Aorta (tissue), 5 donors: ENCODE measurements around the gene PARP6. TPM values are rescaled to one million over a fixed set of nuclear protein-coding genes. Genes with fewer than 3 reads are reported as not detected.
A peak's percentile ranks its signal among the peaks of the same experiment; 100 is the strongest.

Experiments
- ATAC-seq: fragments of 200-7000 bp; cut with Tn5 transposase; one replicate; pipeline ENCODE4 v1.9.1; 2022; ENCODE audit warnings: moderate library complexity; ENCODE audit not compliant: low FRiP score
- DNase-seq, 2 donors: peaks; one replicate each; pipeline ENCODE4 v3.0.0-alpha.2; 2020
- H3K27ac ChIP-seq, 2 donors: one replicate each; pipeline ENCODE4 v1.5.1; 2013; ENCODE audit warnings: low read length in 2 of 2, mild to moderate bottlenecking in 2 of 2, moderate library complexity in 2 of 2, control low read depth in 1 of 2, inconsistent platforms in 1 of 2, low read depth in 1 of 2
- H3K27me3 ChIP-seq, 2 donors: one replicate each; pipeline ENCODE4 v1.6.1; 2013; ENCODE audit warnings: control low read depth in 1 of 2, low read length in 1 of 2, mild to moderate bottlenecking in 1 of 2, moderate library complexity in 1 of 2; ENCODE audit not compliant: insufficient read depth in 2 of 2, control insufficient read depth in 1 of 2
- H3K36me3 ChIP-seq, 2 donors: one replicate each; pipeline ENCODE4 v1.6.1; 2013; ENCODE audit warnings: control low read depth in 1 of 2, low read length in 1 of 2, mild to moderate bottlenecking in 1 of 2; ENCODE audit not compliant: insufficient read depth in 2 of 2, control insufficient read depth in 1 of 2
- H3K4me1 ChIP-seq, 2 donors: one replicate each; pipeline ENCODE4 v1.6.1; 2013; ENCODE audit warnings: low read length in 2 of 2, control low read depth in 1 of 2, mild to moderate bottlenecking in 1 of 2, moderate library complexity in 1 of 2; ENCODE audit not compliant: insufficient read depth in 2 of 2, control insufficient read depth in 1 of 2
- H3K4me3 ChIP-seq, 2 donors: one replicate each; pipeline ENCODE4 v1.5.1; 2013; ENCODE audit warnings: low read length in 2 of 2, control low read depth in 1 of 2, mild to moderate bottlenecking in 1 of 2
- H3K9me3 ChIP-seq: one replicate; pipeline ENCODE4 v1.6.1; 2013; ENCODE audit warnings: mild to moderate bottlenecking, low read length; ENCODE audit not compliant: control insufficient read depth
- WGBS, 2 donors: extraction: QIAGEN DNeasy Blood & Tissue Kit; methylation state at CpG; one replicate each; pipeline ENCODE4 v1.1.7; 2013; 5-methylcytosine and 5-hydroxymethylcytosine counted together
- intact Hi-C, 2 donors: fragments of 100-400 bp; cut with DNase I; formaldehyde crosslinking; loops; one replicate each; pipeline versions ENCODE4 v1.14.2 to v1.15.0; 2022
- polyA plus RNA-seq, 2 donors: library from polyadenylated mRNA; stranded (reverse); fragments of 200-250 nt; gene quantifications; one replicate each; pipeline ENCODE4 v1.2.3, GENCODE V29; 2013
- total RNA-seq, 2 donors: library from RNA; stranded (reverse); fragmentation: NEBNext Ultra II Directional; extraction: Animal tissue kit (Norgen Biotek cat#: 25700); gene quantifications; one replicate each; pipeline ENCODE4 v1.2.1, GENCODE V29; 2021
- donor health status: healthy with polysubstance abuse.
- donor health status: Bipolar disorder and iron deficiency.
- donor health status: DM: no; HTN: no; CAD: no.
- donor health status: DM: no; HTN: no; CAD: no.
- donor health status: DM: yes; HTN: yes; CAD: no.

PARP6 gene
- total and polyA plus RNA-seq, 4 donors: 28.0 to 143 (median 67.7) TPM

GRCh38 chr15:72197041-72197459, 75.3 kb downstream of the PARP6 start:
- Histone ChIP-seq H3K4me1 (no peaks in the 10 kb centered on the region), H3K9me3 (no peaks in the 10 kb centered on the region), H3K27ac (peak overlapping the region in 1 of 2 donors; percentile 16), H3K36me3 (peaks cover under 1 to 10% of the 10 kb centered on the region in 2 donors), H3K4me3 (peak overlapping the region; percentile 27 to 54), H3K27me3 (no peaks in the 10 kb centered on the region)
- 6 to 7% methylated on average over 34 to 35 of the region's 35 CpGs for WGBS, 2 donors
- intact Hi-C loops: loop anchor here in 1 of 2 donors (5.0 kb wide), 2 partner anchors 75 to 180 kb away; partner anchors contain the start of genes HEXA and PARP6
- ATAC-seq (no peak), DNase-seq (no peak)

- 85% methylated on average over 13 of the region's 13 CpGs for WGBS, 2 donors
Observed at GRCh38 chr15:72196409-72197040, 75.8 kb downstream of the PARP6 start.

GRCh38 chr15:72195101-72195511, 77.2 kb downstream of the PARP6 start:
- no peak overlapping the region for H3K4me3 ChIP-seq
- no peak overlapping the region for H3K27ac ChIP-seq
- no peaks in the 10 kb centered on the region for H3K9me3 ChIP-seq
- intact Hi-C loops: loop anchor here in 1 of 2 donors (5.0 kb wide), 2 partner anchors 77 to 182 kb away; partner anchors contain the start of genes HEXA and PARP6
- H3K4me1 ChIP-seq: no peaks in the 10 kb centered on the region
- 89 to 92% methylated on average over 6 of the region's 6 CpGs for WGBS, 2 donors
- no peak for ATAC-seq
- peaks cover 0 to 6% of the 10 kb centered on the region in 2 donors for H3K36me3 ChIP-seq
- DNase-seq: no peak
- H3K27me3 ChIP-seq: no peaks in the 10 kb centered on the region

More at GRCh38 chr15:72196409-72197040, 75.8 kb downstream of the PARP6 start:
- no peak overlapping the region for H3K4me3 ChIP-seq
- H3K36me3 ChIP-seq: peaks cover 0 to 7% of the 10 kb centered on the region in 2 donors
- no peaks in the 10 kb centered on the region for H3K4me1 ChIP-seq
- ATAC-seq: no peak
- no peak overlapping the region for H3K27ac ChIP-seq
- DNase-seq: no peak
- H3K27me3 ChIP-seq: no peaks in the 10 kb centered on the region
- no peaks in the 10 kb centered on the region for H3K9me3 ChIP-seq
- intact Hi-C loops: loop anchor here in 1 of 2 donors (5.0 kb wide), 2 partner anchors 76 to 181 kb away; partner anchors contain the start of genes HEXA and PARP6

- Histone ChIP-seq H3K36me3 (peaks cover 0 to 1% of the 10 kb centered on the region in 2 donors), H3K4me3 (no peak overlapping the region), H3K27me3 (no peaks in the 10 kb centered on the region), H3K27ac (no peak overlapping the region), H3K9me3 (no peaks in the 10 kb centered on the region), H3K4me1 (no peaks in the 10 kb centered on the region)
- intact Hi-C loops: no loop called here
- 91 to 92% methylated on average over 8 of the region's 8 CpGs for WGBS, 2 donors
- ATAC-seq (no peak), DNase-seq (no peak)
Observed at GRCh38 chr15:72193836-72194396, 78.4 kb downstream of the PARP6 start.

GRCh38 chr15:72192416-72192815, 79.9 kb downstream of the PARP6 start:
- no peak for ATAC-seq
- no peaks in the 10 kb centered on the region for H3K36me3 ChIP-seq
- no peaks in the 10 kb centered on the region for H3K4me1 ChIP-seq
- WGBS, 2 donors: 71 to 76% methylated on average over 3 of the region's 3 CpGs
- H3K4me3 ChIP-seq: no peak overlapping the region
- intact Hi-C loops: no loop called here
- no peak for DNase-seq
- H3K27me3 ChIP-seq: no peaks in the 10 kb centered on the region
- H3K27ac ChIP-seq: no peak overlapping the region
- no peaks in the 10 kb centered on the region for H3K9me3 ChIP-seq

Other genes with a start within 250 kb of the PARP6 start
- gene MYO9A, start 154.4 kb downstream of the PARP6 start, total RNA-seq: 10 to 100 TPM; 79.3 to 93.7 TPM
- gene MYO9A, start 154.4 kb downstream of the PARP6 start, polyA plus RNA-seq: 1 to 10 TPM; 4.9 to 9.0 TPM
- 1 to 10 TPM; 1.5 to 1.8 TPM for gene SENP8, start 154.2 kb downstream of the PARP6 start, total RNA-seq
- 1 to 10 TPM in 1 of 2 donors, under 1 TPM in 1; 0.46 to 1.3 TPM for gene SENP8, start 154.2 kb downstream of the PARP6 start, polyA plus RNA-seq
- gene GRAMD2A, start 74.8 kb downstream of the PARP6 start, total RNA-seq: 1 to 10 TPM in 1 of 2 donors, under 1 TPM in 1; 0.91 to 1.5 TPM
- gene GRAMD2A, start 74.8 kb downstream of the PARP6 start, polyA plus RNA-seq: under 1 TPM; 0.13 to 0.20 TPM
- gene PKM, start 41.4 kb downstream of the PARP6 start, total RNA-seq: 100 to 1,000 TPM; 478 to 588 TPM
- 100 to 1,000 TPM; 238 to 429 TPM for gene PKM, start 41.4 kb downstream of the PARP6 start, polyA plus RNA-seq
- gene CELF6, start 47.6 kb upstream of the PARP6 start, total RNA-seq: 1 to 10 TPM; 1.0 to 1.9 TPM
- 1 to 10 TPM in 1 of 2 donors, under 1 TPM in 1; 0.25 to 7.7 TPM for gene CELF6, start 47.6 kb upstream of the PARP6 start, polyA plus RNA-seq
- 100 to 1,000 TPM; 101 to 144 TPM for gene HEXA, start 103.5 kb upstream of the PARP6 start, total RNA-seq
- 10 to 100 TPM; 58.2 to 96.8 TPM for gene HEXA, start 103.5 kb upstream of the PARP6 start, polyA plus RNA-seq
- not detected for gene TMEM202, start 125.8 kb upstream of the PARP6 start, total RNA-seq
- not detected for gene TMEM202, start 125.8 kb upstream of the PARP6 start, polyA plus RNA-seq
- gene ARIH1, start 201.8 kb upstream of the PARP6 start, total RNA-seq: 100 to 1,000 TPM; 162 to 165 TPM
- 10 to 100 TPM; 27.2 to 29.9 TPM for gene ARIH1, start 201.8 kb upstream of the PARP6 start, polyA plus RNA-seq